Liver (tissue), 9 donors: Measurements from ENCODE around the gene OSER1. TPM values are rescaled to one million over a fixed set of nuclear protein-coding genes. Genes with fewer than 3 reads are reported as not detected.

Experiments
- DNase-seq: peaks from one replicate; pipeline ENCODE4 v3.0.0-alpha.2; 2017; ENCODE audit warnings: low spot score
- H3K27ac ChIP-seq, 2 donors: one replicate each; pipeline ENCODE4 v1.7.0; 2013; ENCODE audit warnings: inconsistent platforms in 2 of 2, low read length in 2 of 2, control low read depth in 1 of 2, low read depth in 1 of 2, mild to moderate bottlenecking in 1 of 2
- H3K27me3 ChIP-seq, 4 donors: one replicate each; pipeline versions ENCODE4 v1.6.1 to v1.7.0; 2013; ENCODE audit warnings: low read length in 3 of 4, inconsistent platforms in 1 of 4, mild to moderate bottlenecking in 1 of 4, moderate library complexity in 1 of 4; ENCODE audit not compliant: control insufficient read depth in 4 of 4, insufficient read depth in 4 of 4
- H3K36me3 ChIP-seq, 4 donors: one replicate each; pipeline versions ENCODE4 v1.6.1 to v1.7.0; 2013; ENCODE audit warnings: low read length in 3 of 4, mild to moderate bottlenecking in 3 of 4, low read depth in 1 of 4, moderate library complexity in 1 of 4; ENCODE audit not compliant: control insufficient read depth in 4 of 4, insufficient read depth in 3 of 4
- H3K4me1 ChIP-seq, 4 donors: one replicate each; pipeline versions ENCODE4 v1.6.1 to v1.7.0; 2013; ENCODE audit warnings: low read length in 3 of 4, mild to moderate bottlenecking in 3 of 4, moderate library complexity in 1 of 4; ENCODE audit not compliant: control insufficient read depth in 4 of 4, insufficient read depth in 4 of 4
- H3K4me3 ChIP-seq, 3 donors: one replicate each; pipeline versions ENCODE4 v1.6.1 to v1.7.0; 2013; ENCODE audit warnings: low read length in 3 of 3, control low read depth in 1 of 3, low read depth in 1 of 3, mild to moderate bottlenecking in 1 of 3
- H3K9ac ChIP-seq, 2 donors: one replicate each; pipeline ENCODE4 v1.7.0; 2013; ENCODE audit warnings: low read length in 2 of 2, mild to moderate bottlenecking in 2 of 2, moderate library complexity in 2 of 2, control low read depth in 1 of 2, low read depth in 1 of 2
- H3K9me3 ChIP-seq, 4 donors: one replicate each; pipeline versions ENCODE4 v1.6.1 to v1.7.0; 2013; ENCODE audit warnings: low read length in 3 of 4; ENCODE audit not compliant: control insufficient read depth in 4 of 4
- ATF3 ChIP-seq: IDR thresholded peaks from 2 replicates; pipeline ENCODE4 v1.6.1; 2016; ENCODE audit warnings: antibody characterized with exemption
- CTCF ChIP-seq: fragments of 150-350 bp; IDR thresholded peaks from 2 replicates; pipeline ENCODE4 v1.5.1; 2017; ENCODE audit warnings: improper control_type of control experiment, low read depth, low read length; ENCODE audit not compliant: missing input control
- EGR1 ChIP-seq, 2 donors: IDR thresholded peaks; 2 replicates each; pipeline ENCODE4 v1.6.1; 2016 to 2018; ENCODE audit warnings: antibody characterized with exemption in 2 of 2, low read depth in 2 of 2
- FOXA1 ChIP-seq: IDR thresholded peaks from 2 replicates; pipeline ENCODE4 v1.6.1; 2016; ENCODE audit warnings: antibody characterized with exemption
- FOXA2 ChIP-seq: IDR thresholded peaks from 2 replicates; pipeline ENCODE4 v1.6.1; 2016; ENCODE audit warnings: antibody characterized with exemption
- HNF4A ChIP-seq, 2 donors: conservative IDR thresholded peaks; 2 replicates each; pipeline ENCODE4 v1.6.1; 2016; ENCODE audit warnings: antibody characterized with exemption in 2 of 2, mild to moderate bottlenecking in 2 of 2
- HNF4G ChIP-seq: IDR thresholded peaks from 2 replicates; pipeline ENCODE4 v1.6.1; 2016; ENCODE audit warnings: antibody characterized with exemption
- JUND ChIP-seq, 2 donors: IDR thresholded peaks; 2 replicates each; pipeline ENCODE4 v1.6.1; 2016; ENCODE audit warnings: antibody characterized with exemption in 2 of 2
- MAX ChIP-seq: IDR thresholded peaks from 2 replicates; pipeline ENCODE4 v1.6.1; 2016; ENCODE audit warnings: antibody characterized with exemption
- NR2F2 ChIP-seq: IDR thresholded peaks from 2 replicates; pipeline ENCODE4 v1.6.1; 2016; ENCODE audit warnings: antibody characterized with exemption
- RAD21 ChIP-seq, 2 donors: IDR thresholded peaks; 2 replicates each; pipeline ENCODE4 v1.6.1; 2016; ENCODE audit warnings: antibody characterized with exemption in 2 of 2, mild to moderate bottlenecking in 2 of 2
- REST ChIP-seq: IDR thresholded peaks from 2 replicates; pipeline ENCODE4 v1.6.1; 2016; ENCODE audit warnings: antibody characterized with exemption, mild to moderate bottlenecking
- RXRA ChIP-seq, 2 donors: IDR thresholded peaks; 2 replicates each; pipeline ENCODE4 v1.6.1; 2017 to 2018; ENCODE audit warnings: antibody characterized with exemption in 2 of 2, mild to moderate bottlenecking in 1 of 2
- SP1 ChIP-seq: IDR thresholded peaks from 2 replicates; pipeline ENCODE4 v1.6.1; 2018; ENCODE audit warnings: antibody characterized with exemption, mild to moderate bottlenecking
- YY1 ChIP-seq: IDR thresholded peaks from 2 replicates; pipeline ENCODE4 v1.6.1; 2016; ENCODE audit warnings: antibody characterized with exemption, mild to moderate bottlenecking
- ZBTB33 ChIP-seq: IDR thresholded peaks from 2 replicates; pipeline ENCODE4 v1.6.1; 2016; ENCODE audit warnings: antibody characterized with exemption
- WGBS: extraction: QIAGEN DNeasy Blood & Tissue Kit; methylation state at CpG from one replicate; pipeline ENCODE4 v1.1.7; 2013; 5-methylcytosine and 5-hydroxymethylcytosine counted together
- polyA plus RNA-seq, 2 donors: library from polyadenylated mRNA; stranded (reverse) in 1 of 2; unstranded in 1 of 2; fragments of 200-250 nt in 1 of 2; fragments of >200 nt in 1 of 2; fragmentation: Nextera tagmentation in 1 of 2; extraction: Ambion mirVana in 1 of 2; gene quantifications; one replicate each; pipeline versions ENCODE4 v1.2.1 to v1.2.3, GENCODE V29; 2013 to 2015
- total RNA-seq, 2 donors: library from RNA; depleted of rRNA; stranded (reverse); fragments of >200 nt; gene quantifications; one replicate each; pipeline ENCODE4 v1.2.3, GENCODE V29; 2014
- donor health status: healthy.
- donor health status: healthy.
- donor health status: healthy.
- donor health status: healthy.
- donor health status: healthy.

OSER1 gene
- total and polyA plus RNA-seq, 4 donors, result 12.6 to 20.2 (median 14.6) TPM

- Histone ChIP-seq H3K4me3 (no peak overlapping the region), H3K36me3 (peaks cover 0 to 2% (median 0%) of the 10 kb centered on the region in 4 donors), H3K4me1 (peaks cover 2 to 12% (median 8%) of the 10 kb centered on the region in 4 donors), H3K9ac (no peak overlapping the region), H3K9me3 (no peaks in the 10 kb centered on the region), H3K27ac (no peak overlapping the region), H3K27me3 (no peaks in the 10 kb centered on the region)
- DNase-seq, result peak; percentile 52
- TF ChIP-seq EGR1 (IDR thresholded peaks at IDR 0.05; ENCODE audit: low read depth in 2 of 2) (no peak), FOXA1 (no peak), JUND (IDR thresholded peaks at IDR 0.05) (no peak), RAD21 (IDR thresholded peaks at IDR 0.05) (no peak), SP1 (no peak)
- 85% methylated on average over 3 of the region's 3 CpGs for WGBS
These were observed 10.9 kb upstream of the OSER1 start for GRCh38 chr20:44221368-44221954.

GRCh38 chr20:44219791-44220190 is 9.2 kb upstream of the OSER1 start:
- no peak for TF ChIP-seq NR2F2
- TF ChIP-seq REST, result no peak
- TF ChIP-seq RXRA (IDR thresholded peaks at IDR 0.05), result no peak
- TF ChIP-seq ZBTB33, result no peak
- no peak for TF ChIP-seq MAX
- no peak for TF ChIP-seq HNF4A (conservative IDR thresholded peaks at IDR 0.05)
- H3K27ac ChIP-seq, result no peak overlapping the region
- WGBS, result 71% methylated on average over 6 of the region's 6 CpGs

GRCh38 chr20:44219170-44219730 is 8.7 kb upstream of the OSER1 start:
- peak; percentile 46 for DNase-seq
- Histone ChIP-seq H3K27me3 (no peaks in the 10 kb centered on the region), H3K27ac (no peak overlapping the region), H3K9ac (no peak overlapping the region), H3K9me3 (no peaks in the 10 kb centered on the region), H3K4me1 (peaks cover 2 to 12% (median 8%) of the 10 kb centered on the region in 4 donors), H3K36me3 (peaks cover 0 to 2% (median 0%) of the 10 kb centered on the region in 4 donors), H3K4me3 (no peak overlapping the region)
- WGBS, result 71% methylated on average over 5 of the region's 5 CpGs
- no peak for TF ChIP-seq RAD21 (IDR thresholded peaks at IDR 0.05)
- TF ChIP-seq HNF4A (conservative IDR thresholded peaks at IDR 0.05), result no peak
- TF ChIP-seq CTCF, result no peak
- TF ChIP-seq ATF3, result no peak
- TF ChIP-seq ZBTB33, result no peak
- no peak for TF ChIP-seq JUND (IDR thresholded peaks at IDR 0.05)
- no peak for TF ChIP-seq FOXA2
- TF ChIP-seq RXRA (IDR thresholded peaks at IDR 0.05), result no peak
- TF ChIP-seq YY1, result no peak
- no peak for TF ChIP-seq MAX
- no peak for TF ChIP-seq FOXA1
- no peak for TF ChIP-seq NR2F2
- TF ChIP-seq HNF4G, result no peak

More at GRCh38 chr20:44219791-44220190, 9.2 kb upstream of the OSER1 start:
- H3K4me3 ChIP-seq, result no peak overlapping the region
- H3K27me3 ChIP-seq, result no peaks in the 10 kb centered on the region
- peaks cover 2 to 12% (median 8%) of the 10 kb centered on the region in 4 donors for H3K4me1 ChIP-seq
- H3K9ac ChIP-seq, result no peak overlapping the region
- H3K36me3 ChIP-seq, result peaks cover 0 to 2% (median 0%) of the 10 kb centered on the region in 4 donors
- no peaks in the 10 kb centered on the region for H3K9me3 ChIP-seq
- DNase-seq, result no peak
